ENCODE measurements around the gene PROCA1. TPM values are rescaled to one million over a fixed set of nuclear protein-coding genes. Genes with fewer than 3 reads are reported as not detected.

PROCA1 gene
- total and polyA plus RNA-seq, 2 of the 13 experiments (the other 11 are each of a cell fraction or from before 2014, with no cell fraction given): 0.73 to 1.5 TPM

GRCh38 chr17:28661635-28662526 is 49.8 kb downstream of the PROCA1 start, which contains the start of the genes SDF2 and SUPT6H (continued):
- TF ChIP-seq, protein P1, sequence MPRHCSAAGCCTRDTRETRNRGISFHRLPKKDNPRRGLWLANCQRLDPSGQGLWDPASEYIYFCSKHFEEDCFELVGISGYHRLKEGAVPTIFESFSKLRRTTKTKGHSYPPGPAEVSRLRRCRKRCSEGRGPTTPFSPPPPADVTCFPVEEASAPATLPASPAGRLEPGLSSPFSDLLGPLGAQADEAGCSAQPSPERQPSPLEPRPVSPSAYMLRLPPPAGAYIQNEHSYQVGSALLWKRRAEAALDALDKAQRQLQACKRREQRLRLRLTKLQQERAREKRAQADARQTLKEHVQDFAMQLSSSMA (CRISPR knock-in tag; IDR thresholded peaks at IDR 0.05): no peak
- TF ChIP-seq, protein P2, sequence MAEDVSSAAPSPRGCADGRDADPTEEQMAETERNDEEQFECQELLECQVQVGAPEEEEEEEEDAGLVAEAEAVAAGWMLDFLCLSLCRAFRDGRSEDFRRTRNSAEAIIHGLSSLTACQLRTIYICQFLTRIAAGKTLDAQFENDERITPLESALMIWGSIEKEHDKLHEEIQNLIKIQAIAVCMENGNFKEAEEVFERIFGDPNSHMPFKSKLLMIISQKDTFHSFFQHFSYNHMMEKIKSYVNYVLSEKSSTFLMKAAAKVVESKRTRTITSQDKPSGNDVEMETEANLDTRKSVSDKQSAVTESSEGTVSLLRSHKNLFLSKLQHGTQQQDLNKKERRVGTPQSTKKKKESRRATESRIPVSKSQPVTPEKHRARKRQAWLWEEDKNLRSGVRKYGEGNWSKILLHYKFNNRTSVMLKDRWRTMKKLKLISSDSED (CRISPR knock-in tag; IDR thresholded peaks at IDR 0.05): no peak
- TF ChIP-seq HES4 (CRISPR knock-in tag; IDR thresholded peaks at IDR 0.05; ENCODE audit: borderline replicate concordance) (no peak), KAT8 (CRISPR knock-in tag; IDR thresholded peaks at IDR 0.05) (peak; percentile 93), ETV6 (CRISPR knock-in tag; conservative IDR thresholded peaks at IDR 0.05) (no peak), ZNF17 (CRISPR knock-in tag; IDR thresholded peaks at IDR 0.05) (no peak), ZNF263 (CRISPR knock-in tag; IDR thresholded peaks at IDR 0.05) (peak; percentile 86), PRMT3 (CRISPR knock-in tag; IDR thresholded peaks at IDR 0.05; ENCODE audit: borderline replicate concordance, low read depth) (peak; percentile 60; the same call in 1 of the 2 replicates), CAMTA2 (CRISPR knock-in tag; IDR thresholded peaks at IDR 0.05; ENCODE audit: borderline replicate concordance) (no peak), PBX3 (CRISPR knock-in tag; IDR thresholded peaks at IDR 0.05; ENCODE audit: borderline replicate concordance) (no peak), ZNF432 (CRISPR knock-in tag; IDR thresholded peaks at IDR 0.05; ENCODE audit: borderline replicate concordance) (no peak), EZH2 (conservative IDR thresholded peaks at IDR 0.05; ENCODE audit: low read depth, low read length) (no peak), NFKB2 (CRISPR knock-in tag; IDR thresholded peaks at IDR 0.05; ENCODE audit: borderline replicate concordance) (peak; percentile 68; the same call in 1 of the 2 replicates), ZMAT3 (CRISPR knock-in tag; conservative IDR thresholded peaks at IDR 0.05) (peak; percentile 20; the same call in 1 of the 2 replicates), MEIS2 (CRISPR knock-in tag; IDR thresholded peaks at IDR 0.05) (no peak)
- TF ChIP-seq, protein P3, sequence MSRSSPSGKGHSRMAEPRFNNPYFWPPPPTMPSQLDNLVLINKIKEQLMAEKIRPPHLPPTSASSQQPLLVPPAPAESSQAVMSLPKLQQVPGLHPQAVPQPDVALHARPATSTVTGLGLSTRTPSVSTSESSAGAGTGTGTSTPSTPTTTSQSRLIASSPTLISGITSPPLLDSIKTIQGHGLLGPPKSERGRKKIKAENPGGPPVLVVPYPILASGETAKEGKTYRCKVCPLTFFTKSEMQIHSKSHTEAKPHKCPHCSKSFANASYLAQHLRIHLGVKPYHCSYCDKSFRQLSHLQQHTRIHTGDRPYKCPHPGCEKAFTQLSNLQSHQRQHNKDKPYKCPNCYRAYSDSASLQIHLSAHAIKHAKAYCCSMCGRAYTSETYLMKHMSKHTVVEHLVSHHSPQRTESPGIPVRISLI (CRISPR knock-in tag; IDR thresholded peaks at IDR 0.05; ENCODE audit: borderline replicate concordance): 0 out of 2 replicates have a peak, but pooled peaks have one; percentile 44
- TF ChIP-seq, protein P4, sequence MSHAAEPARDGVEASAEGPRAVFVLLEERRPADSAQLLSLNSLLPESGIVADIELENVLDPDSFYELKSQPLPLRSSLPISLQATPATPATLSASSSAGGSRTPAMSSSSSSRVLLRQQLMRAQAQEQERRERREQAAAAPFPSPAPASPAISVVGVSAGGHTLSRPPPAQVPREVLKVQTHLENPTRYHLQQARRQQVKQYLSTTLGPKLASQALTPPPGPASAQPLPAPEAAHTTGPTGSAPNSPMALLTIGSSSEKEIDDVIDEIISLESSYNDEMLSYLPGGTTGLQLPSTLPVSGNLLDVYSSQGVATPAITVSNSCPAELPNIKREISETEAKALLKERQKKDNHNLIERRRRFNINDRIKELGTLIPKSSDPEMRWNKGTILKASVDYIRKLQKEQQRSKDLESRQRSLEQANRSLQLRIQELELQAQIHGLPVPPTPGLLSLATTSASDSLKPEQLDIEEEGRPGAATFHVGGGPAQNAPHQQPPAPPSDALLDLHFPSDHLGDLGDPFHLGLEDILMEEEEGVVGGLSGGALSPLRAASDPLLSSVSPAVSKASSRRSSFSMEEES (CRISPR knock-in tag; IDR thresholded peaks at IDR 0.05): 0 out of 2 replicates have a peak, but pooled peaks have one; percentile 5
- TF ChIP-seq, protein P5, sequence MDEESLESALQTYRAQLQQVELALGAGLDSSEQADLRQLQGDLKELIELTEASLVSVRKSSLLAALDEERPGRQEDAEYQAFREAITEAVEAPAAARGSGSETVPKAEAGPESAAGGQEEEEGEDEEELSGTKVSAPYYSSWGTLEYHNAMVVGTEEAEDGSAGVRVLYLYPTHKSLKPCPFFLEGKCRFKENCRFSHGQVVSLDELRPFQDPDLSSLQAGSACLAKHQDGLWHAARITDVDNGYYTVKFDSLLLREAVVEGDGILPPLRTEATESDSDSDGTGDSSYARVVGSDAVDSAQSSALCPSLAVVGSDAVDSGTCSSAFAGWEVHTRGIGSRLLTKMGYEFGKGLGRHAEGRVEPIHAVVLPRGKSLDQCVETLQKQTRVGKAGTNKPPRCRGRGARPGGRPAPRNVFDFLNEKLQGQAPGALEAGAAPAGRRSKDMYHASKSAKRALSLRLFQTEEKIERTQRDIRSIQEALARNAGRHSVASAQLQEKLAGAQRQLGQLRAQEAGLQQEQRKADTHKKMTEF (CRISPR knock-in tag; IDR thresholded peaks at IDR 0.05): peak; percentile 73

Data from HepG2 (cell line).